ENCODE results near the gene FRMD4A.
"Not testable (repeated sequence)": the region's sequence is repeated elsewhere in the genome, so short reads cannot be mapped to it uniquely, and the experiment has no call there.

The FRMD4A gene

GRCh38 chr10:13731799-13732198 is 598.9 kb downstream of the FRMD4A start:
- no peak for ATAC-seq

- ATAC-seq = no peak
Measured at GRCh38 chr10:13730956-13731355, 599.8 kb downstream of the FRMD4A start.

GRCh38 chr10:13730306-13730652 is 600.4 kb downstream of the FRMD4A start:
- ATAC-seq = no peak

GRCh38 chr10:13729586-13730305 is 601.0 kb downstream of the FRMD4A start:
- ATAC-seq = no peak

GRCh38 chr10:13728898-13729535 is 601.7 kb downstream of the FRMD4A start:
- no peak for ATAC-seq

GRCh38 chr10:13725594-13725993 is 605.1 kb downstream of the FRMD4A start:
- ATAC-seq = no peak

- no peak for ATAC-seq
Measured at GRCh38 chr10:13724484-13724883, 606.2 kb downstream of the FRMD4A start.

GRCh38 chr10:13722747-13723653 is 607.7 kb downstream of the FRMD4A start:
- ATAC-seq = no peak

GRCh38 chr10:13721486-13721885 is 609.2 kb downstream of the FRMD4A start:
- no peak for ATAC-seq

- no peak for ATAC-seq
Measured at GRCh38 chr10:13720699-13721098, 610.0 kb downstream of the FRMD4A start.

- no peak for ATAC-seq
Measured at GRCh38 chr10:13719425-13719824, 611.3 kb downstream of the FRMD4A start.

- ATAC-seq = no peak
Measured at GRCh38 chr10:13718820-13719219, 611.9 kb downstream of the FRMD4A start.

- peak; percentile 10 to 46 for ATAC-seq
Measured at GRCh38 chr10:13717936-13718772, 612.6 kb downstream of the FRMD4A start.

- ATAC-seq = no peak
Measured at GRCh38 chr10:13717571-13717935, 613.2 kb downstream of the FRMD4A start.

- ATAC-seq = no peak
Measured at GRCh38 chr10:13716081-13717071, 614.3 kb downstream of the FRMD4A start.

- not testable (repeated sequence) for ATAC-seq
Measured at GRCh38 chr10:13715596-13715995, 615.1 kb downstream of the FRMD4A start.

- no peak for ATAC-seq
Measured at GRCh38 chr10:13715100-13715499, 615.6 kb downstream of the FRMD4A start.

- peak; percentile 76 to 80 for ATAC-seq
Measured at GRCh38 chr10:13712837-13713581, 617.7 kb downstream of the FRMD4A start.

GRCh38 chr10:13712476-13712836 is 618.3 kb downstream of the FRMD4A start:
- no peak for ATAC-seq

- no peak for ATAC-seq
Measured at GRCh38 chr10:13711291-13711690, 619.4 kb downstream of the FRMD4A start.
